CD8-positive, alpha-beta memory T cell (primary cell): Measurements from ENCODE around the gene APBB3. TPM values are rescaled to one million over a fixed set of nuclear protein-coding genes. Genes with fewer than 3 reads are reported as not detected.

Source experiments
- polyA plus RNA-seq: library from polyadenylated mRNA; unstranded; fragments of 300-500 nt; fragmentation: Illumina TruSeq; gene quantifications from one replicate; pipeline ENCODE4 v1.2.3, GENCODE V29; 2021
- total RNA-seq, 2 experiments: library from RNA; stranded (reverse); gene quantifications; one replicate each; pipeline ENCODE4 v1.2.3, GENCODE V29; 2021

APBB3 gene
- total and polyA plus RNA-seq, 3 experiments from 2014 or later, result 3.5 to 17.0 (median 14.1) TPM

Other genes with a start within 250 kb of the APBB3 start
- gene HBEGF, start 218.0 kb downstream of the APBB3 start, total RNA-seq, result 1 to 10 TPM; 2.1 TPM
- gene HBEGF, start 218.0 kb downstream of the APBB3 start, polyA plus RNA-seq, result not detected
- not detected for gene SLC4A9, start 204.4 kb downstream of the APBB3 start, total RNA-seq
- gene SLC4A9, start 204.4 kb downstream of the APBB3 start, polyA plus RNA-seq, result not detected
- gene ANKHD1, start 162.8 kb downstream of the APBB3 start, total RNA-seq, result 100 to 1,000 TPM; 100 to 107 TPM
- gene ANKHD1, start 162.8 kb downstream of the APBB3 start, polyA plus RNA-seq, result 88.6 TPM
- 10 to 100 TPM; 11.1 to 11.9 TPM for gene EIF4EBP3, start 16.9 kb downstream of the APBB3 start, total RNA-seq
- 22.2 TPM for gene EIF4EBP3, start 16.9 kb downstream of the APBB3 start, polyA plus RNA-seq
- 10 to 100 TPM; 59.6 to 60.7 TPM for gene SRA1, start 7.1 kb downstream of the APBB3 start, total RNA-seq
- gene SRA1, start 7.1 kb downstream of the APBB3 start, polyA plus RNA-seq, result 36.1 TPM
- gene SLC35A4, start 230 bp upstream of the APBB3 start, total RNA-seq, result 100 to 1,000 TPM; 120 to 126 TPM
- 105 TPM for gene SLC35A4, start 230 bp upstream of the APBB3 start, polyA plus RNA-seq
- 1 to 10 TPM; 3.1 to 3.3 TPM for gene CD14, start 68.6 kb upstream of the APBB3 start, total RNA-seq
- gene CD14, start 68.6 kb upstream of the APBB3 start, polyA plus RNA-seq, result 0.43 TPM
- gene TMCO6, start 74.9 kb upstream of the APBB3 start, total RNA-seq, result 10 to 100 TPM; 23.9 to 24.4 TPM
- 15.4 TPM for gene TMCO6, start 74.9 kb upstream of the APBB3 start, polyA plus RNA-seq
- 10 to 100 TPM; 77.5 to 81.7 TPM for gene NDUFA2, start 83.0 kb upstream of the APBB3 start, total RNA-seq
- gene NDUFA2, start 83.0 kb upstream of the APBB3 start, polyA plus RNA-seq, result 146 TPM
- gene IK, start 83.2 kb upstream of the APBB3 start, total RNA-seq, result 100 to 1,000 TPM in 1 of 2 experiments, 10 to 100 TPM in 1; 96.3 to 104 TPM
- 193 TPM for gene IK, start 83.2 kb upstream of the APBB3 start, polyA plus RNA-seq
- 10 to 100 TPM; 40.1 to 40.7 TPM for gene WDR55, start 100.3 kb upstream of the APBB3 start, total RNA-seq
- gene WDR55, start 100.3 kb upstream of the APBB3 start, polyA plus RNA-seq, result 17.3 TPM
- gene DND1, start 109.0 kb upstream of the APBB3 start, total RNA-seq, result 1 to 10 TPM; 2.3 to 2.9 TPM
- not detected for gene DND1, start 109.0 kb upstream of the APBB3 start, polyA plus RNA-seq
- gene HARS1, start 126.8 kb upstream of the APBB3 start, total RNA-seq, result 100 to 1,000 TPM in 1 of 2 experiments, 10 to 100 TPM in 1; 97.4 to 104 TPM
- 63.6 TPM for gene HARS1, start 126.8 kb upstream of the APBB3 start, polyA plus RNA-seq
- 10 to 100 TPM; 26.4 to 29.4 TPM for gene HARS2, start 126.9 kb upstream of the APBB3 start, total RNA-seq
- gene HARS2, start 126.9 kb upstream of the APBB3 start, polyA plus RNA-seq, result 21.0 TPM
- gene ZMAT2, start 135.8 kb upstream of the APBB3 start, total RNA-seq, result 10 to 100 TPM; 71.2 to 75.2 TPM
- gene ZMAT2, start 135.8 kb upstream of the APBB3 start, polyA plus RNA-seq, result 81.7 TPM
- not detected for gene PCDHA1, start 221.5 kb upstream of the APBB3 start, total RNA-seq
- not detected for gene PCDHA1, start 221.5 kb upstream of the APBB3 start, polyA plus RNA-seq
- not detected for gene PCDHA2, start 230.3 kb upstream of the APBB3 start, total RNA-seq
- gene PCDHA2, start 230.3 kb upstream of the APBB3 start, polyA plus RNA-seq, result not detected
- gene PCDHA3, start 236.5 kb upstream of the APBB3 start, total RNA-seq, result not detected
- gene PCDHA3, start 236.5 kb upstream of the APBB3 start, polyA plus RNA-seq, result not detected
- gene PCDHA4, start 242.5 kb upstream of the APBB3 start, total RNA-seq, result not detected
- gene PCDHA4, start 242.5 kb upstream of the APBB3 start, polyA plus RNA-seq, result not detected